MM.1S (cell line): ENCODE data around the gene IRAK2.

ENCODE experiments used
- CTCF ChIP-seq: fragments of 300-600 bp; sonication (generic); IDR thresholded peaks from 2 replicates; pipeline ENCODE4 v1.5.1; 2016; ENCODE audit warnings: antibody characterized with exemption, low read length, mixed read lengths
- EZH2 ChIP-seq: fragments of 300-600 bp; sonication (generic); optimal IDR thresholded peaks from 2 replicates; pipeline ENCODE3; 2017; ENCODE audit warnings: low read depth, mild to moderate bottlenecking, antibody characterized with exemption, low read length, mixed read lengths

GRCh38 chr3:10136426-10137005, 28.2 kb upstream of the IRAK2 start:
- TF ChIP-seq EZH2 (no peak), CTCF (no peak)
